GM04503 (cell line): ENCODE data around the gene ABCC11.

Experiments
- DNase-seq: peaks from one replicate; pipeline ENCODE4 v3.0.0-alpha.2; 2012; ENCODE audit warnings: low read depth

Gene ABCC11

DNA sequence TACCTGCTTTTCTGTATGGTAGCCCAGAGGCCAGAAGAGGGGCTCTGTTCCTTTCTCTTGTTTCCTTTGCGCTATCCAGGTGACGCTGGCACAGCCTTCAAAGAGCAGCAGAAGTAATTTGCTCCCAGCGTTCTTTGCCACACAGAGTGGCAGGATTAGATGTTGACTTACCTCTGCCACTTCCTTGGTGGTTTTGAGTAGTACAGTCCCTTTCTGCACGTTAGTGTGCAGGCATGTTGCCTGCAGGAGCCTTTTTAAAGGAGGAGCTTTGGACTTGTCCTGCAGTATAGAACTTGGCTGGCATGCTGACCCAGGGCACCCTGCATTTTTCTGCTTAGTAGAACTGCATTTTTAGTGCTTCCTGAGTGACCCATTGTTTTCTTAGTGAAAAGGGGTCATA lies at the start of gene ABCC11:
Gene ABCC11 (minus strand): TSS at position 229 of the 400 bp plus-strand sequence. CDS start 15,618 bp downstream, outside the sequence.
- DNase-seq, result no peak

DNA sequence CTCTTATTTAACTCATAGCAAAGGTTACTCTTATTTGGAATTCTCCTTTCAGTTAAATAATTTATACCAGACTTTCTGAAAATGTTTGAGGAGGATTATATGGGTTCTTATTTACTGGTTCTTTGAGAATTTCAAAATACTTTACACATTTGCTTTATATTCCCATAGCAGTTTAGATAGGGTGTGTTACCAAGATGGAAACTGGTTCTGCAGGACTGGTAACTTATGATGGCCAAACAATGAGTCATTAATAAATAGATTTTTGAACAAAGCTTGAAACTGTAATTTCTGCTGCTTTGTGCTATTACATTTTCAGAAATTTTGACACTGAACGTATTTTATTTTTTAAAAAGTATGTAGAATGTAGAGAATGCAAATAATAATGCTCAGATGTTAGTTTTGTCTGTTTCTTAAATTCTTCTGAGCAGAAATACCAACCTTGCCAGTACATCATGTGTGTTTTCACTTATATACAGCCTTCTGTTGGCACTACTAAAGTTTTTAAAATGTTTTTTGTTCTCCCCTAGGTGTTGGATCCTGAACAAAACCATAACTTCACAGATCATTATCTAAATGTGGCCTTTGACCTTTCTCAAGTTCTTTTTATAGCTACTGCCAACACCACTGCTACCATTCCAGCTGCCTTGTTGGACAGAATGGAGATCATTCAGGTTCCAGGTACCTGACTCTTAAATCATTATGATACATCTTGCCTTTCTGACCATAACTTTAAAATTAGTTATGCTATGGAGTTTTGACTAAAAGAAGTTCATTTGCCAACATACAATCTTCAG lies 48.3 kb upstream of the ABCC11 start:
- DNase-seq, result no peak

DNA sequence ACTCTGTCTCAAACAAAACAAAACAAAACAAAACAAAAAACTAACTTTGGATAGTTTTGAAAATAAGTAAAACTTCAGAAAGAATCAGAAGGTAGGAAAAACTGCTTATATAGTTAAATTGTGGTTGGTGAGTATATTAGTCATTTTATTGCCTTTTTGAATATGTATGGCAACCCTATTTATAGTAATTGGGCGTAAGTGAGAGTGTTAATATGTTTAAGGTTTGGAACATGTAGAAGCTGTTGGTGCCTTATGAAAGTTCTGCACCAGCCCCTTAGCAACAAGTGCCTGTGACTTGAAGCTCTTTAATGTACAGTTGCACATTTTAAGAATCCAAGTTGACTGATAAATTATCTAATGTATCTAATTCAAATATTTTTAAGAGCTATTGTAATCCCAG lies 47.4 kb upstream of the ABCC11 start:
- DNase-seq, result no peak

DNA sequence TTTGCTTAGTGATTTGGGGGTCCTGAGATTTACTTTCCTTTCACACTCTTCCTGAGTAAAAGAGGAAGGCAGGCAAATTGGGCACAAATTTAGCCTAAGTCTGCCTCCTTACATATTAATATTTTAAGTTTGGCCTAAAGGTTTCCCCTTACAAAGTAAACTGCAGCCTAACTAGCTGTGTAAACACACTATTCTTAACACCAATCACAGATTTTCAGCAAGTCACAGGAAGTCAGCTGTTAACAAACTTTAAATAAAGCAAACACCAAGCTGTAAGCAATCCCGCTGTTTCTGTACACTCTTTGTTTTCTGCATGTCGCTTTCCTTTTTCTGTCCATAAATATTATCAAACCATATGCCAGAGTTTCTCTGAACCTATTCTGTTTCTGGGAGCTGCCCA lies 45.1 kb upstream of the ABCC11 start:
- no peak for DNase-seq

DNA sequence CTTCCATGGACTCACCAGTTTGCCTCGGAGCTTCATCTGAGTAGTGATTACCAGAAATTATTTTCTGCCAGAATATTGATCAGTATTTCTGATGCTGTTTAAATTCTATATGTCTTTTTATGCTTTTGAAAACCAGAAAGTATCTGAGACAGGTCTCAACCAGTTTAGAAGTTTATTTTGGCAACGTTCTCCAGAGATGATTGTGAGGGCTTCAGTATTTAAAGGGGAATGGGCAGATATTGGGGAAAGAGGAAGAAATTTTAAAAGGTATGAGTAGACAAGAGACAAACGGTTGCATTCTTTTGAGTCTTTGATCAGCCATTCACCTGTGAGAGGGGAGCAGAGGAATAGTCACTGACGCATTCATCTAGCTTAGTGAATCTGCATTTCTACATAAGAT lies 44.4 kb upstream of the ABCC11 start:
- no peak for DNase-seq

DNA sequence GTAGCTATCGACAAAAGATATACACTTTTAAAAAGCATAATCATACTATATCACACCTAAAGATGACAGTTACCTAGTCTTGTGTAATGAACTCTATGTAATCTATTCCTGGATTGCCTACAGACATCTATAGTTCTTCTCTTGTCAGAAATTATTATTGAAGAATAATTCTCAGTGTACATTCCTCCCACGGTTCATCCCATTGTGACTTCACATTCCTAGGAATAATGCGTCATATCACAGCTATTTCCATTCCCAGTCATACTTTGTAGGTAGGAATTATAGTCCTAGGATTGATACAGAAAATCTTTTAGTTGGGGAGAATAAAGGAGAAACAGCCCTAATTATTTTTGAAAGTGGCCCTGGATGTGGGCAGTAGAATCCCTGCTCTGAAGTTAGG lies 44.0 kb upstream of the ABCC11 start:
- DNase-seq, result no peak

DNA sequence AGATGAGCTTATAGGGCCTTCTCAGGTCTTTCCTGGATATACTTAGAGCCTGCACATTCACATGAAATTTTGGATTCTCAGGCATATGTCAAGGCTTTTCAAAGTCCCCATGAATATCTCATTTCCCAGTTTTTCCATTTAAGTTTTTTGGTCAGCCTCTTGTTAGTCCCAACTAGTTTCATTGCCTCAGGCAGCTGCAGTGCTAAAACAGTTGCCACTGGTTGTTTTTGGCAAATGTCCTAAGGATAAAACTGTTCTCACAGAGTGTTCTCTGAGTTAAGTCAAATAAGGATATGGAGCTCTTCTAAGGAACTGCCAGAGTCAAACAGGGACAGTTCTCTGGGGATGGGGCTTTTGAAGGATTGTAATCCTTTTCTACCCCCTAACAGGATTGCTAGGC lies 39.9 kb upstream of the ABCC11 start:
- no peak for DNase-seq

DNA sequence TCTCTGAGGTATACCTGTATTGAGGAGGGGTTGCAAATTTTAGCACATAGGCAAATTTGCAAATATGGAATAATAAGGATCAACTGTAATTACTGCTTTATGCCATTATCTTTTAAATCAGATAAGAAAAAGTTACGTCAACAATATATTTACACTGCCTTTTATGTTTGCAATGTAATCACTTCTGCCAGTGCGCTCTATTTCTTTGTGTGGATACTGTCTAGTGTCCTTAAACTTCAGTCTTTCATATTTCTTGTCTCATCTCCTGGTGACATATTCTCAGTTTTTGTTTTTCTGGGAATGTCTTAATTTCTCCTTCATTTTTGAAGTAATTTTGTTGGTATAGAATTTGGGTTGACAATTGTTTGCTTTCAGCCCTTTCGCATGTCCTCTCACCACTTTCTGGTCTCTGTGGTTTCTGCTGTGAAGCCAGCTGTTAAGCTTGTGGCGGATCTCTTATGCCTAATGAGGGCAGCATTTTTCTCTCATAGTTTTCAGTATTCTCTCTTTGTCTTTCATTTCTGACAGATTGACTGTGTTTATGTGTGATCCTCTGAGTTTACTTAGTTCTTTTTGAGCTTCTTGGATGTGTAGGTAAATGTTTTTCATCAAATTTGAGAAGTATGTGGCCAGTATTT lies 37.6 kb upstream of the ABCC11 start:
- DNase-seq, result no peak

DNA sequence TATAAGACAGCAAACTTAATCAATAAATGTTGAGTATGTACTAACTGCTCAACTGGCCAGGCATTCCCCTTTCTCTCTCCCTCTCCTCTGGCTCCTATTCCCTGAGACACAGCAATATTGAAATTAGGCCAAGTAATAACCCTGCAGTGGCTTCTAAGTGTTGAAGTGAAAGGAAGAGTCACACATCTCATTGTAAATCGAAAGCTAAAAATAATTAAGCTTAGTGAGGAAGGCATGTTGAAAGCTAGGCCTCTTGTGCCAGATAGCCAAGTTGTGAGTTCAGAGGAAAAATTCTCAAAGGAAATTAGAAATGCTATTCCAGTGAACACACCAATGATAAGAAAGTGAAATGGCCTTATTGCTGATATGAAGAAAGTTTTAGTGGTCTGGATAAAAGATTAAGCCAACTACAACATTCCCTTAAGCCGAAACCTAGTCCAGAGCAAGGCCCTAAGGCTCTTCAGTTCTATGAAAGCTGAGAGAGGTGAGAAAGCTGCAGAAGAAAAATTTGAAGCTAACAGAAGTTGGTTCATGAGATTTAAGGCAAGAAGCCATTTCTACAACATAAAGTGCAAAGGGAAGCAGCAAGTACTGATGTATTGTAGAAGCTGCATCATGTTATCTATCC lies 35.4 kb upstream of the ABCC11 start:
- DNase-seq, result no peak

DNA sequence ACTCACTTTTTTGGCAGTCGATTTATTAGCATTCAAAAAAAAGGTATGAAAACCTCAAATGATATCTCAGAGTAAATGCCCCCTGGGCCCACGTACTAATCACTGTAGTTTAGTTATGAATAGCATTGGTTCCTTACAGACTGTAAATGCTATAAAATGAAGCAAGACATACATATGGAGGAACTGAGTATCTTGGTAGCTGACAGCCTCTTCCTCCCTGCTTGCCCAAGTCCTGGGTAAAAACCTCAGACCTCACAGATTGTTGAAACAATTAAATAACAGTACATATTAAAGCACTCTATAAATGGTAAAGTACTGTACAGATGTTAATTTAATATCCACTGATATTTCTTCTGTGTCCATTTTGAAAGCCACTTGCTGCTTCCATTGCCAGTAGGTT lies 33.2 kb upstream of the ABCC11 start:
- DNase-seq, result no peak

DNA sequence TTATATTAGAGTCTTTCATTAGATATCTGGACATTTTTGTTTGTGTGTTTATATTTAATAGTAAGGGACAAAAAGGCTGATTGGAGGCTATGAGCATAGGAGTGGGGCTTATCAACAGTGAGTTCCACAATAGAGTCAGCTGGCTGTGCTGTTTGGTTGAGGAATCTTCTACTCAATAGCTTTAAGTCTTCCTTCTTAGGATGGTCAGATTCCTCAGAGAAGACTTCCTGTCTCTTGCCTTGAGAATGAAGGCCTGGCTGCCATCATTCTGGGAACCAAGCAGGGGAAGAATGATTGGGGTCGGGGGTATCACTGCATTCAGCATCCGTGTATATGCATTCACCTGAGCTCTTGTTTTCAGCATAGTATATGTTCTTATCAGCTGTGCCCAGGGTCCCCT lies 31.9 kb upstream of the ABCC11 start:
- no peak for DNase-seq

DNA sequence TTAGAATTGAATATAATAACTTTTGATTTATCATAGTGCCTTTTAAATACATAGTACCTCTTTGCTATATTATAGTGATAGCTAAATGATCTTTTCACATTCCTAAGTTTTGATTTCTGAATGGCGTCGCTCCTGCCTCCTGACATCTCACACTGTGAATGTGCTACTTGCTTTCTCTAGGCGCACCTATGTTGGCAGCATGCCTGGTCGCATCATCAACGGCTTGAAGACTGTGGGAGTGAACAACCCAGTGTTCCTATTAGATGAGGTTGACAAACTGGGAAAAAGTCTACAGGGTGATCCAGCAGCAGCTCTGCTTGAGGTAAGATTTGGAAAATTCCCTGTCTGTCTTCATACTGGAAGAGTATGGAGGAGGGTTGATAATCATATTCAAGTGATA lies 29.8 kb upstream of the ABCC11 start:
- no peak for DNase-seq

DNA sequence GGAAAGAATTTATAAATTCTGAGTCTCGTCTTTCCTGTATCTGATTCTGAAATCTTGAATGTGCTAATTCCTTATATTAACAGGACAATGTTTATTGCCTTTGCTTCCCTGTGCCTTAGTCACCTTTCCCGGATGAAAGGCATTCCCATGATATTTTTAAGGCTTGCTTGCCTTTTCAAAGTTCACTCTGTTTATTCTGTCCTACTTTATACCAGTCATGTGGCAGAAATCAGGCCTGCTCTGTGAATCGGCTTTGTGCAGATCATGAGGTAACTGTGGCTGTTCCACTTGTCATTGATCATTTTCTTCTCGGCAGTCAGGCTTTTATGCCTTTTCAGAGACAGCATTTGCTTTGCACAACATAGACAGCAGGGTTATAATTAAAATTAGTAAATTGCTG lies 28.8 kb upstream of the ABCC11 start:
- DNase-seq, result no peak

DNA sequence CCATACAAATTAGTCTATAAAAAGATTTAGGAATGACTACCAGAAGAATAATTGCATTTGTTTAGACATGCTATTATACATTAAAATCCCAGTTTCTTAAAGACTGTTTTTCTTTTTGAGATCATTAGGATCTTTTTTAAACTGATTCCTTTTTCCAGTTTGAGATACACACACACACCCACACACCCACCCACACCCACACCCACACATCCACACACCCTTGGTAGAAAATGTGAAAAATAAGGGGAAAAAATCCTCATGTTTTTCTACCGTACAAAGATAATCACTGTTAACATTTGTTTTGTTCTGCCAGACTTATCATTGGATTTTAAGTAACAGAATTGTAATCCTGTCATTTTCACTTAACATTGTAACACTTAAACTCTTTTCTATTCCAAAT lies 27.1 kb upstream of the ABCC11 start:
- no peak for DNase-seq

DNA sequence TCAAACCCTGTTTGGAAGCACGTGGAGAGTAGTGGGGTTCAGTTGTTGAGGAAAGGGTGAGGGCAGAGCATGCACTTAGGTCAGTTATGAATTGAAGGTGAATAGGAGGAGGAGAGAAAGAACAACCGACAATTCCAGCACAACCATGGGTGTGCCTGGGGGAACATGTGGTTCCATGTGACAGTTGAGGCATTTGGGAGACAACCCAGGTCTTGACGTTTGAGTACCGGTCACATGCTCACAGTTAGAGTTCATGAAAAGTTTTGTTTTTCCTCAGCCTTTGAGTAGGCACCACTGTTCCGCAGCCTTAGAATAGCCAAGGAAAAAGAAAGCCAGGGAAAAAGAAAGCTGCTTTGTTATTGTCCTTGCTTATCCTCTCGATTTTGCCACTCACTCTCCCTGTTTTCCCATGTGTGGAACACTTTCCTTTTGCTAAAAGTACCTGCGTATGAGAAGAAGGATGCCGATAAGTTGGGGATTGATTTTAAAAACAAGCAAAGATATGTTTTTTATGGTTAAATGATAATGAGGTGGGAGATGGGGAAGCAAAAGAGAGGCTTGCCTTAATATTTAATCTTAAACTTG lies 25.6 kb upstream of the ABCC11 start:
- DNase-seq, result no peak

DNA sequence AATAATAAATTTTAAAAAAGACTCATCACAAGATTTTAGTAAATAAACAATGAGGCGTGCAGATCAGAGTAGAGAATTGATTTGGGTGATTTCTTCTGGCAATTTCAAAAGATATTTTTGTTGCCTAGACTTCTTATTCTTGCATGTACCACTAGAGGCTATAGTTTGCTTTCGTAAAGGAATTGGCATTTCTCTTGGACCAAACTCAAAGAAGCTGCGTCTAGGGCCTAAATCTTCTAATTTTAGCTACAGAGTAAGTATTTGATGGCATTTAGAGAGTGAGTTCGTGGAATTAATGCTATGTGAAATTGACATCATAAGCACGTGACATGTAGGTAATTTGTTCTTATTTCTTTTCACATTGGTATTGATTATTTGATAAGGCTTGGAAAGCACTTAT lies 24.4 kb upstream of the ABCC11 start:
- DNase-seq, result no peak

DNA sequence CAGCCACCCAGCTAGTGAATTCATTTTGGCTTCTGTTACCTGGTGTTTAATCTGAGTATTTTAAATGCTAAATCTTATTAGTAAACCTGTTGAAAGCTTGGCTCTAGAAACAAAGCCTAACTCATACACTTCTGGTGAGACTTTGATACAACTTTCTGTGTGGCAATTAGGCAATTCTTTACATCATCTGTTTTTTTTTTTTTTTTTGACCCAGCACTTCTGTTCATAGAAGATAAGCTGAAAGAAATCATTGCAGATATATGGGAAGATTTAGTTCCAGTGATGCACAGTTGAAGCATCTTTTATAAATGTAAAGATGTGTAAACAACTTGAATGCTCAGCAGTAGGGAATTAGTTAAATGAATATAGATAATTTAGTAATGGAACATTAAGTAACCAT lies 21.7 kb upstream of the ABCC11 start:
- no peak for DNase-seq

DNA sequence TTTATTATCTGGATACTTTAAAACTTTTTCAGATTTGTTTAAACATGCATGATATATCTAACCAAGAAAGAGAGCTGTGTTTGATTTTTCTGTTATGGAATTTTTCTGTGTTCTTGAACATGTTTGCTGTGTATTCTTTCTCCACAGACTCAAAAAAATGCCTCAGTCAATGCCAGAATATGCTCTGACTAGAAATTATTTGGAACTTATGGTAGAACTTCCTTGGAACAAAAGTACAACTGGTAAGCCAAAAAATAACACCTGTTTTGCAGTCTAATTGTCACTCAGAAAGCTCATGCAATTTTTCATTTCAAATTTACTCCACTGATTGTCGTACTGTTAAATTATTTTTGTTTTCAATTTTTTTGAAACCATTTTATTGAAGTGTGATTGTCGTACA lies 15.3 kb upstream of the ABCC11 start:
- DNase-seq, result no peak

DNA sequence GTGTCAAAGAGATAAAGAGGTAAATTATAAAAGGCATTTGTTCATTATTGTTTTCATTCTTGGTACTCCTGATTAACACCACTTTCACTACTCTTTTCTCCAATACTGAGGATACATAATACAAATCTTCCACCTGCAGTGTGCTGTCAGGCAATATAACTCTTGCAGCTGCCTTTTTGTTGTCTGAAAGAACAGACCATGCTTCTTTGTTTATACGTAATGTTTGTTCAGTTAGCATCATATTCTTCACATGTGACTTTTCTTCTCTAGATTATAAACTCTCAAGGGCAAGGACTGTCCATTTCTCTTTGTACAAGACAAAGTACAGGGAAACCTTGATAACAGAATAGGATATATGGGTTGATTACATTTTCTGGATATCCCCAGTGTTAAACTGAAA lies 14.2 kb upstream of the ABCC11 start:
- no peak for DNase-seq

DNA sequence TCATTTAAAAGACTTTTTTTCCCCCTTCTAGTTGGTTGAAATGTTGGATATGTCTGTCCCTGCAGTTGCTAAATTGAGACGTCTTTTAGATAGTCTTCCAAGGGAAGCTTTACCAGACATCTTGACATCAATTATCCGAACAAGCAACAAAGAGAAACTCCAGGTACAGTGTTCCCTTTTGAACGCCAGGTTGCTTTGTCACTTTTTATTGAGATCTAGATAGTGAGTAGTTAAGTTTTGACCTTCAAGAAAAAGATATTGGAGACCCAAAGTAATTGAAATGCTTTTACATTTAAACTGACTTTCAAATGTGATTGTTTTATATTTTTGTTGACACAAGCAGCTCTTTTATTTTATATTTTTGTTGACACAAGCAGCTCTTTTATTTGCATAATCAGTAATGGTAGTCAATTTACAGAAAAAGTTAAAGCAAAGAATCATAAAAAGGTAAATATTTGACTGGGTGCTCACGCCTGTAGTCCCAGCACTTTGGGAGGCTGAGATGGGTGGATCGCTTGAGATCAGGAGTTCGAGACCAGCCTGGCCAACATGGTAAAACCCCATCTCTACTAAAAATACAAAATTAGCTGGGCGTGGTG lies 9.3 kb upstream of the ABCC11 start:
- DNase-seq, result no peak

DNA sequence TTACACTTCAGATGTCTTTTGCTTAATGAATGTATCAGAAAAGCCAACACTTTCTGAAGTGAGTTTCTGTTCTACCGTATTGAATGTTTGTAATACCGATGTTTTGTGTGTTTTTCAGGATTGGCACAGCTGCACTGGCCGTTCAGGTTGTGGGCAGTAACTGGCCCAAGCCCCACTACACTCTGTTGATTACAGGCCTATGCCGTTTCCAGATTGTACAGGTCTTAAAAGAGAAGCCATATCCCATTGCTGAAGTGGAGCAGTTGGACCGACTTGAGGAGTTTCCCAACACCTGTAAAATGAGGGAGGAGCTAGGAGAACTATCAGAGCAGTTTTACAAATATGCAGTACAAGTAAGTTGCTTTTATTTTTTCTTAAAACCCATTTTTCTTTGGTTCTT lies 4.7 kb upstream of the ABCC11 start:
- DNase-seq, result no peak

DNA sequence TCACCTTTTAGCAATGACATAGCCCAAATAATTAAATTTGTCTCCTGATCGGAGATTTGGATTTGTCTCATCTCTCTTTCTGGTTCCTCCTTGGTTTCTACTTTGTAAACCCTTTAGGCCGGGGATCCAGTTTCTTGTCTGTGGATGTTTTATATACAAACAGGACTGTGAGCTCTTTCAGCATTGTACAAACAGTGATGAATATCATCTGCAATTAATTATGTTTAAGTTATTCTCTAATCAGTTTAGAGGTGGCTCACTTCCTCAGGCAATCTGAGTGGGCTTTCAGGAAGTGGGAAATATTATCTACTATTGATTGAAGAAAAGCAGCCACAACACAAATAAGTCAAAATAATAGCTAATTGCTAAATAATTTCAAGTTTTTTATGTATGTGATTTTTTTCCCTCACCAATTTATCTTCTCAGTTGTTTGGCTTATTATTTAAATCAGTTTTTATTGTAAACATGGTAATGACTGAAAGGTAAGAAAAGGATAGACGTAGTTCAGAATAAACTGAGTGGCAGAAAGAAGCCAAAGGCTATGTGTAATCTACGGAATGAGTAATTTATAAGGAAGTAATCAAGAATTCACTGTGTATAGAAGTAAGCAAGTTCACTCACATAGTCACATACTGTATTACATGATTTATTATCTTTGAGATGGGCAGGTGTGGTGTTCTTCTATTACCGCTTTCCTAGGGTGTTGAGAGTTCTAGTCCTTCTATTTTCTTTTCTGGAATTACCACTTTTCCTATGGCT lies 3.4 kb upstream of the ABCC11 start:
- no peak for DNase-seq
